Osteocyte (in vitro differentiated cells): Measurements from ENCODE around the gene MYL1. TPM values are rescaled to one million over a fixed set of nuclear protein-coding genes. Genes with fewer than 3 reads are reported as not detected.

ENCODE experiments used
- DNase-seq: peaks from one replicate; pipeline ENCODE4 v3.0.0; 2021; ENCODE audit warnings: mixed read lengths; ENCODE audit not compliant: unreplicated experiment; ENCODE audit errors: extremely low spot score
- H3K27ac Mint-ChIP-seq: one replicate; pipeline ENCODE4 v1.8.0; 2021; ENCODE audit warnings: mild to moderate bottlenecking, mixed read lengths; ENCODE audit not compliant: unreplicated experiment
- H3K27me3 Mint-ChIP-seq: one replicate; pipeline ENCODE4 v1.8.0; 2021; ENCODE audit warnings: mixed read lengths; ENCODE audit not compliant: unreplicated experiment
- H3K36me3 Mint-ChIP-seq: one replicate; pipeline ENCODE4 v1.8.0; 2021; ENCODE audit warnings: mixed read lengths; ENCODE audit not compliant: unreplicated experiment
- H3K4me1 Mint-ChIP-seq: one replicate; pipeline ENCODE4 v1.8.0; 2021; ENCODE audit warnings: mixed read lengths; ENCODE audit not compliant: unreplicated experiment
- H3K4me3 Mint-ChIP-seq: one replicate; pipeline ENCODE4 v1.8.0; 2021; ENCODE audit warnings: mild to moderate bottlenecking, moderate library complexity, mixed read lengths; ENCODE audit not compliant: unreplicated experiment
- H3K9me3 Mint-ChIP-seq: one replicate; pipeline ENCODE4 v1.8.0; 2021; ENCODE audit warnings: mixed read lengths; ENCODE audit not compliant: unreplicated experiment
- CTCF ChIP-seq: fragments of 200-600 bp; sonication (generic); IDR thresholded peaks from 2 replicates; pipeline ENCODE4 v1.5.0; 2021; ENCODE audit warnings: antibody characterized with exemption, mild to moderate bottlenecking, moderate library complexity
- total RNA-seq: library from RNA; stranded (reverse); gene quantifications from 2 replicates; pipeline ENCODE4 v1.2.1, GENCODE V29; 2021

MYL1 gene
- total RNA-seq, 1 donor from 2014 or later: not detected

DNA sequence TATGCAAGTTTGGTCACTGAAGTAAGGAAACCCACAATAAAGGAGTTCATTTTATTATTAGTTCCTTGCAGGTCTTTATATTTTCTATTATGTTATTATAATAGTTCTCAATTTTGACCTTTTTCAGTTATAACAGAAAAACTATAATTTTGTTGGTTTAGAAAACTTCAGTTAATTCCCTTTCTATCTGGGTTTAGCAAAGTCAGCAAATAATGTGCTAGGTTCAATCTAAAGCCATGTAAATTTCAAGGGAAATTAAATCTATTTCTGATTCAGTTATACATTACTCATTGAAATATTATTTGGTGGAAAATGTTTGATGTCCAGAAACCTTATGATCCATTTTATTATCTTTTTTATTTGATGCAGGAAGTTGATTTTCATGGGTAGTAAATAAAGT is 43.7 kb downstream of the MYL1 start:
- TF ChIP-seq CTCF: no peak
- no peaks in the 10 kb centered on the region for H3K4me1 Mint-ChIP-seq
- H3K9me3 Mint-ChIP-seq: no peaks in the 10 kb centered on the region
- no peak overlapping the region for H3K27ac Mint-ChIP-seq
- no peaks in the 10 kb centered on the region for H3K36me3 Mint-ChIP-seq
- no peak overlapping the region for H3K4me3 Mint-ChIP-seq
- peaks cover 3% of the 10 kb centered on the region for H3K27me3 Mint-ChIP-seq
- DNase-seq: no peak

- Mint-ChIP-seq H3K4me1 (no peaks in the 10 kb centered on the region), H3K9me3 (no peaks in the 10 kb centered on the region), H3K36me3 (no peaks in the 10 kb centered on the region), H3K27me3 (peaks cover 3% of the 10 kb centered on the region), H3K27ac (no peak overlapping the region), H3K4me3 (no peak overlapping the region)
- no peak for DNase-seq
- TF ChIP-seq CTCF: no peak
Observed at GRCh38 chr2:210269148-210269547, 45.8 kb downstream of the MYL1 start.

DNA sequence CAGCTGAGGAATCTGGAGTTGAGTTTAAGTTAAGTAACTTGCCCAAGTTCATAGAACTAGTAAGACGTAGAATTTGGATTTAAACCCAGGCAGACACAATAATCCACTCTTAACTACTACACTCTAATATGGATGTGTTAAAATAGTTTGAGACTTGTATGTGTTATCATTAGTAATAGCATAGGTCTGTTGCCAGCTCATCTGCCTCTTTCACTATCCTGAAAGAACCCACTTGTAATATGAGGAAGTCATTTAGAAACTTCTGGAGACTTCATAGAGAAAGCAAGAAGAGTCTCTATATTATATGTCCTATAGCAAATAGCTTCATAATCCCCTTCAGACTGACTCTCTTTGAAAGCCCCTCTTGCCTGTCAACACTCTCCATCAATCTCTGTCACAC is 46.7 kb downstream of the MYL1 start:
- H3K4me1 Mint-ChIP-seq: no peaks in the 10 kb centered on the region
- H3K36me3 Mint-ChIP-seq: no peaks in the 10 kb centered on the region
- no peak overlapping the region for H3K27ac Mint-ChIP-seq
- no peak for DNase-seq
- TF ChIP-seq CTCF: no peak
- H3K27me3 Mint-ChIP-seq: peaks cover 3% of the 10 kb centered on the region
- no peaks in the 10 kb centered on the region for H3K9me3 Mint-ChIP-seq
- H3K4me3 Mint-ChIP-seq: no peak overlapping the region

GRCh38 chr2:210267698-210268097 is 47.3 kb downstream of the MYL1 start:
- H3K27ac Mint-ChIP-seq: no peak overlapping the region
- no peak for DNase-seq
- H3K27me3 Mint-ChIP-seq: peaks cover 3% of the 10 kb centered on the region
- no peaks in the 10 kb centered on the region for H3K36me3 Mint-ChIP-seq
- H3K4me3 Mint-ChIP-seq: no peak overlapping the region
- H3K4me1 Mint-ChIP-seq: no peaks in the 10 kb centered on the region
- no peaks in the 10 kb centered on the region for H3K9me3 Mint-ChIP-seq
- TF ChIP-seq CTCF: no peak

DNA sequence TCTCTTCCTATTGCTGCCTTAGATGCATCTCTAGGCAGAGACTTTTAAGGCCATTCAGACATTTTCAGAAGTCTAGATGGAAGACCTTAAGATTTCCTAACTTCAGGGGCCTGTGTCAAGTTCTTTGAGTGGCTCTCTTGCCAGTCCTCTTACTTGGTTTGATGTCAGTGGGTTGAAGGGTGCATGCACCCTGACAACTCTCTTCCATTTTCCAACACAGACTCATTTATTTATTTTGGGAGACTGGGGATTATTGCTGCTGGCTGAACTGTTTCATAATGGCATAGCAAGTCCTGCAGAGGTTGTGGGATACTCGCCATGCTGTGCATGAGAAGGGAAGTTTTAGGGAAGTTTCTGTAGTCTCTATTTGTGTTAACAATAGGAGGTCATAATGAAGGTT is 50.7 kb downstream of the MYL1 start:
- peaks cover 3% of the 10 kb centered on the region for H3K27me3 Mint-ChIP-seq
- no peak for TF ChIP-seq CTCF
- H3K36me3 Mint-ChIP-seq: no peaks in the 10 kb centered on the region
- DNase-seq: no peak
- no peaks in the 10 kb centered on the region for H3K4me1 Mint-ChIP-seq
- H3K4me3 Mint-ChIP-seq: no peak overlapping the region
- H3K27ac Mint-ChIP-seq: no peak overlapping the region
- H3K9me3 Mint-ChIP-seq: no peaks in the 10 kb centered on the region
